Stimulated activated naive CD4-positive, alpha-beta T cell treated with Interleukin-2 at 50 U/mL for 16 hours (primary cell): ENCODE data around the gene METTL25.

Source experiments
- DNase-seq: peaks from one replicate; lab custom pipeline; 2025; lab: John Stamatoyannopoulos, UW

METTL25 gene

DNA sequence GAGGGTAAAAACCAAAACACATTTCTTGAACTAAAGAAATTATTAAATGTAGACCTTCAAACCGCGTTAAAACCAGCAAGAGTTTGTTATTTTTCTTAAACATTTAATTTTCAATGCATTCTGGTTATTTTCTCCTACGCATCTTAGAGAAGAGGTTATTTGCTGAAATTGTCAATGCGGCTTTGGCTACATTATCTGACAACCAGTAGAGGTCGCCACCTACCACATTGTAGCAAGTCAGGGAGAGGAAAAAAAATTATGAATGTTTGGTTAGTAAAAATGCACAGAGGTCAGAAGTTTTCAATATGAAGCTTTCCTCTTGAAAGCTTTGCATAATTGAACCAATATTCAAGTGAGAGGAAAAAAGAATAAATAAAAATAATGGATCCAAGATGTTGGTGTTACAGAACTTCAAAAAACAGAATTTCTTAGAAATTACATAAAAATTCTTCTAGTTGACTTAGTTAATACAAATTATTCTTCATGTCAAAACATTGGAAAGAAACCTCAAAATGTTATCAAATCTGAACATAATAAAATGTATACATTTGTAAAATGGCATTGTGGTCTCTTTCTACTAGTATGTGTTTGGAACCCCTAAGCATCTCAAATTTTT lies 168.9 kb downstream of the METTL25 start:
- no peak for DNase-seq
